Jurkat, Clone E6-1 (cell line): Measurements from ENCODE around the gene FGF7.
"Not testable (repeated sequence)": the region's sequence is repeated elsewhere in the genome, so short reads cannot be mapped to it uniquely, and the experiment has no call there.

Source experiments
- DNase-seq: peaks from one replicate; pipeline ENCODE4 v3.0.0-alpha.2; 2011; ENCODE audit warnings: low read depth, low spot score
- H3K4me3 ChIP-seq: 2 replicates; pipeline ENCODE4 v1.5.1; 2011; ENCODE audit warnings: mild to moderate bottlenecking, low read length, control low read depth, moderate library complexity

The FGF7 gene

DNA sequence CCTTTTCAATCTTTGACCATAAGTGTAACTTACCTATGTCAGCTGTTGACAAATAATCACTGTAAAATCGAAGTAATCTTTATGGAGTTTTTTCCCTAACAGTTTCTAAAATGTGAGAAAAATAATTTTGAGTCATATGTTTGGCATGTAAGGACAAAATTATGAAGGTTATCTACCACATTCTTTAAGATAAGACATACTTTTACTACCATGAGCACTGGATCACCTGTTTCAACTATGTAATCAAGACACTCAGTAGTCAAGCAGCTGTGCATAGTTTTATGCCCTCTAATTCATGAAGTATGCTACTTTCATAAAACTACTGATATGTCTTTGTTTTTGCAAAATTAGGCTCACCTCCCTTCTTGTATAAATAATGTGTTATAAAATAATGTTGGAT, 12.1 kb downstream of the FGF7 start:
- no peak for DNase-seq
- no peak overlapping the region for H3K4me3 ChIP-seq

- no peak for DNase-seq
- H3K4me3 ChIP-seq = no peak overlapping the region
Measured at GRCh38 chr15:49436751-49437150, 13.7 kb downstream of the FGF7 start.

DNA sequence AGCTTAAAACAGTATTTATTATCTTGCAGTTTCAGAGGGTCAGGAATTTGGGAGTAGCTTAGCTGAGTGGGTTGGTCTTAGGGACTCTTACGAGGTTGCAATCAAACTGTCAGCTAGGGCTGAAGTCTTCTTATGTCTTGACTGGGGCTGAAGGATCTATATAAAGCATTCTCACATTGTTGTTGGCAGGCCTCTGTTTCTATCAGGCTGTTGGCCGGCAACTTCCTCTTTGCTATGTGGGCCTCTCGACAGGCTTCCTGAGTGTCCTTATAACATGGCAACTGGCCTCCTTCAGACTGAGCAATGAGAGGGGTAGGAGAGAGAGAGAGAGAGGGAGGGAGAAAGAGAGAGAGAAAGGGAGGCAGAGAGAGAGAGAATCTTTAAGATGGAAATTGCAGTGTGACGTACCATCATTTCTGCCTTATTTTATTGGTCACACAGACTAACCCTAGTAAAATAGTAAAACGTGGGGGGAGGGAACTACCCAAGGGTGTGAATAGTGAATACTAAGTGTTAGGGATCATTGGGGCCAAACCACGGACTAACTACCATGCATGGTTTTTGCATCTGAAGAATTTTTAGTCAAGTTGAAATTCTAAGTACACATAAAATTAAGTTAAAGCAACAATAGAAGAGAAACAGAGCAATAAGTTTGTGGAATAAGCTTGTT, 16.1 kb downstream of the FGF7 start:
- no peak overlapping the region for H3K4me3 ChIP-seq
- no peak for DNase-seq

DNA sequence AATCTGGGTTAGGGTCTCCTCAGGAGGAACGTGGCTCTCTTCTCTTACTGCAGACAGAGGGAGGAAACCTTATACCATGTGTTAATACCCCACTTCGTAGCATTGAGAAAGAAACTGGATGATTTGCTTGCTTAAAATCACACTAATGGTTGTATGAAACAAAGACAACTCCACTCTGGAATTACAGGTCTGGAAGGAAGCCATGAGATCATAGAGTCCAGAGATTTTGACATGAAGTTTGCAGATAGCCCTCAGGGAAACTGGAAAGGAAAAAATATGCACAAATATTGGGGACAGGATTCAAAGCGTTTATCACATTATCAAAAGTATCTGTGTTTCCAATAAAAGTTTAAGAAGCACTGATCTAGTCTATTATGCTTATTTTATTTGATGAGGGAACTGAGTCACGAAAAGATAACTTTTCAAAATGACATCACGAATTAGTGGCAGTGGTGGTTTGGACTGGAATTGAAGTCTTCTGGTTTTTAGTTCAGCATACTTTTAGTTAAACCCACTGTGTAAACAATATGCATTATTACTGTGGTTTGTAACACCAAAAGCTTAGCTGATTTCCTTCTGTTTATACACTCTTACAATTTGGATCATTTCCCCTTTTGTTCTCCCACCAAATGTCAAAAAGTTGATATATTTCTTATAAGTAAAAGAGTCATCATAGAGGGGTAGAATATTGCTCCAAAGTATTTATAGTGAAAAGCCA, 16.8 kb downstream of the FGF7 start:
- H3K4me3 ChIP-seq = no peak overlapping the region
- DNase-seq = no peak

DNA sequence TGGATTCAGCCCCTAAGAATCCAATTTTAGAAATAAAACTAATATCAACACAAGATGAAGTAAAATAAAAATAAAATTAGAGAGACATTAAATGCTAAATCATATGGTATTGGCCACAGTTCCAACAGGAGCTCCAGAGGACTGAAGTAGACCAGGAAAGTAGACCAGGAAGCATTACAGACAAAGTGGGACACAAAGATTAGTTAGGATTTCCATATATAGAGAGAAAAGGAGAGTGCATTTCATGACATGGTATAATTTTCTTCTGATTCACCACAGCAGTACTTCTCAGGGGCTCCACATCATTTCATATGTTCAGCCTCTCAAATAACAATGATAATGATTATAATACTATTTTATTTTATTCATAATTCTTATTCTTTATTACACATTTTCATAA, 18.3 kb downstream of the FGF7 start:
- no peak overlapping the region for H3K4me3 ChIP-seq
- DNase-seq = no peak

GRCh38 chr15:49441816-49442215, 18.8 kb downstream of the FGF7 start:
- no peak overlapping the region for H3K4me3 ChIP-seq
- no peak for DNase-seq

GRCh38 chr15:49452595-49452994, 29.6 kb downstream of the FGF7 start:
- no peak overlapping the region for H3K4me3 ChIP-seq

GRCh38 chr15:49456166-49456565, 33.1 kb downstream of the FGF7 start:
- no peak for DNase-seq
- H3K4me3 ChIP-seq = no peak overlapping the region

More at GRCh38 chr15:49452595-49452994, 29.6 kb downstream of the FGF7 start:
- no peak for DNase-seq

DNA sequence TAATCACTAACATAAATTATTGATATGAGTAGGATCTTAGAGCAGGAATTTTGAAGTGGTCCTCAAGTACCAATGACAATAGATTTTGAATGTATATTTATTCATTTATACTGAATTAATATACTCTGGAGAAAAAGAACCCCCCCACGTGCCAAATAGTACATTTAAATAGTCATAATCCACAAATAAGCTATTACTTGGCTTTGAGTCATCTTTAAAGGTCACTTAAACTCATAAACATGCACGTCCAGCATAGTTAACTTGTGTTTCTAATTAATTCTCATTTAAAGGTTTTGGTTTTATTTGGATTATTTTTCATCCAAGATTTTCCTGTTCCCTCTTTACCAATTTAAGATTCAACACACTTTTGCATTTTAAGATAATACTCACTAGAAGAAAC, 35.1 kb downstream of the FGF7 start:
- no peak for DNase-seq
- H3K4me3 ChIP-seq = no peak overlapping the region

GRCh38 chr15:49460411-49460941, 37.4 kb downstream of the FGF7 start:
- no peak for DNase-seq
- H3K4me3 ChIP-seq = no peak overlapping the region

- no peak overlapping the region for H3K4me3 ChIP-seq
- DNase-seq = no peak
Measured at GRCh38 chr15:49462232-49462844, 39.3 kb downstream of the FGF7 start.

DNA sequence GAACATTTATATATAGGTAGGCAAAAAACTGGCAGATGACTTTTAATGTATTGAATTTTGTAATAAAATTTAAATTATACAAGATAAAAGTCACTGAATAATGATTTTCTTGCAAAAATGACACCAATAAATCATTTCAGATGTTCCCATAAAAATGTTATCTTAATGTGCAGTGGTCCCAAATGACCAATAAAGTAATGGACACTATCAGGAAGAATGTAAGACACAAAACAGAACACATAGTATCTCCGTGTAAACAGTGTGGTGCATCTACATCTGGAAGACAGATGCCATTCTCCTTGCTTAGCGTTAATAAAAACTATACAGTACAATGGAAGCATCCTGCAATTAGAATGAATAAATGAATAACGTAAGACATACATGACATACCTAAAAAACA, 41.5 kb downstream of the FGF7 start:
- no peak for DNase-seq
- no peak overlapping the region for H3K4me3 ChIP-seq

DNA sequence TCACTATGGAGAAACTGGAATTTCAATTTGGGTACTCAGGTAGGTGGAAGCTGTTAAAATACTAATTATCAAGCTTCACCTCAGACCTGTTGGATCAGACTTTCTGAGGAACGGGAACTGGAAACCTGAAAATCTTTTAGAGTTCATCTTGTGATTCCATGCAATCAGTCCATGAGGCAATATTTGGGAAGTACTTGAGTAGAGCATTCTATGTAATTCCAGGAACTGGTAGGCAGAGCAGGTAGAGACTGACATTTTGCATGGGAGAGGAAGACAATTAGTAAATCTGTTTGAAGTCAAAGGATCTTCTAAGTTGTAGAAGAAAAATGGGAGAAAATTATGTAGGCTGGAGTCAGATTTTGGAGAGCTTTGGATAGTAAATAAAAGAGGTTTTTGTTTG, 43.1 kb downstream of the FGF7 start:
- H3K4me3 ChIP-seq = no peak overlapping the region
- no peak for DNase-seq

DNA sequence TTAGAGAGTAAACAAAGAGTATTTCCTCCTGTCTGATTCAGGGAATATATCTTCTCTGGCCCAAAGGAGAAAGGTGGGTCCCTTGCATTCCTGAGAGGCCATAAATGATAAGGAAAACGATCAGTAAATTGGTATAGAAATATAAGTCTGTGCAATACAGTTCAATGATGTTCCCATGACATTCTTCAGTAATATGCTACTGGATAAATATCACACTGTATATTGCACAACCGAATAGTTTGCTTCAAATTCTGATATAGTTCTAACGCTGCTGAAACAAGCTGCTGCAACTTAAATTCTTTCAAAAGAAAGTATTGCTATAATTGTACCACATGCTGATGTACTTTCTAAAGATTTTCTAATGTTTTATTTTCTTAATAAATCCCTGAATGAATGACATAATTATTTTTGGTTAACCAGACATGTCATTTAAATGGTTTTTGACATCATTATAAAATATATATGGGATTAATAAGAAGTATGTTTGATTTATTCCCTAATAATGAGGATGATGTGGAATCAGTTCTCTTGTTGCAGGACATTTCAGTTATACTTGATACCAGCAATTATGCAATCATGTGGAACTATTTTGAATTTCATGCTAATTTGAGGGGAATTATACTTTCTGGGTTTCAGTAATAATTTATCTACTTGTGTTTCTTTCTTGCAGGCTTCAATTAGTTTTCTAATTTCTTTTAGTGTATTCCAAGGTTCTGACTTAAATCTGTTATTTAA, 44.9 kb downstream of the FGF7 start:
- no peak overlapping the region for H3K4me3 ChIP-seq
- DNase-seq = no peak

DNA sequence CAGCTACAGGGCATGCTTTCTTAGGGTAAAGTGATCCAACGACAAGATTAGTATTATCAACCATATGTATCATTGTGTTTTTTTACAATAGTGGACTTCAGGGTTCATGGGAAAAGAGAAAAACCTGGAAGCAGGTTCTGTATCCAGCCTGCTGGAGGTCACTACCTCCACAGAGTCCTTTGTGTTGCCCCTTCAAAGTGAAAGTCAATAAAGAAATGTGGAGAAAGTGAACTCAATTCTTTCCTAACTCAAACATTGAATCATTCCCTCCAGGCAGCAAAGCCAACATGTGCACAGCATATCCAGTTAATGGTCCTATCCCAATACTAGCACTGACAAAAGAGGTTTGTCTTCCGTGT, 45.4 kb downstream of the FGF7 start:
- no peak for DNase-seq
- no peak overlapping the region for H3K4me3 ChIP-seq

GRCh38 chr15:49471248-49471647, 48.2 kb downstream of the FGF7 start:
- H3K4me3 ChIP-seq = not testable (repeated sequence)
- DNase-seq = peak; percentile 2

DNA sequence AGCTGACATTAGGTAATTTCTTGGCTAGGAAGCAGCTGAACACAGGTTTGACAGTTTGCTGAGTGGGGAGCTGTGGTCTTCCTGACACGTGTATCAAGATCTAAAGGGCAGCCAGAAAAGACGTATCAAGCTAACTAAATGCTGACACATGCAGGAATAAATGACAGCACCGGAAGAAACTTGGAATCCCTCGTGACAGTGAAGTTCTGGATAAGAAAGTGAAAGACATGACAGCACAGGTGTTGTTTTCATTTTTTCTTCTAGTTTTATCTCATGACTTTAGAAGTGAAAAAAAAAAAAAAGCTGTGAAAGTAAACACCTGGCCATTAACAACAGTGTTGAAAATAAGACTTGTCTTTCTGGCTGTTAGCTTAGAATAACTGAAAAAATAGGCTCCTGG, 48.7 kb downstream of the FGF7 start:
- peak; percentile 5 for DNase-seq
- H3K4me3 ChIP-seq = no peak overlapping the region

- H3K4me3 ChIP-seq = no peak overlapping the region
- DNase-seq = no peak
Measured at GRCh38 chr15:49472338-49472737, 49.3 kb downstream of the FGF7 start.

DNA sequence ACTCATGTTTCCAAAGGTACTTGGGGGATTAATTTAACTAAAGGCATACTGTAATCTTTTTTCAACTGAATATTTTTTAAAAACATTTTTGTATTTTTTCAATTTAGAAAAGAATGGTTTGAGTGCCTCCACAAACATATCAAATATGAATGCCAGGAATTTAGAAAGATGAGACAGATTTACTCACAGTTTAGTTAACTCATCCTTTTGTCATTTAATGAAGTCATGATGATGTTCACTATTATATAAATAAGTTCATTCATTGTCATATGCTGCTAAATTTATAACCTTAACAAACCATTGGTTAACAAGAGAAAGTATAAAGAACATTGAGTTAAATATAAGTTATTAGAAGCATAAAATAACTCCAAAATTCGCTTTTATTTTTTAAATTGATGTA, 50.0 kb downstream of the FGF7 start:
- H3K4me3 ChIP-seq = no peak overlapping the region
- no peak for DNase-seq

DNA sequence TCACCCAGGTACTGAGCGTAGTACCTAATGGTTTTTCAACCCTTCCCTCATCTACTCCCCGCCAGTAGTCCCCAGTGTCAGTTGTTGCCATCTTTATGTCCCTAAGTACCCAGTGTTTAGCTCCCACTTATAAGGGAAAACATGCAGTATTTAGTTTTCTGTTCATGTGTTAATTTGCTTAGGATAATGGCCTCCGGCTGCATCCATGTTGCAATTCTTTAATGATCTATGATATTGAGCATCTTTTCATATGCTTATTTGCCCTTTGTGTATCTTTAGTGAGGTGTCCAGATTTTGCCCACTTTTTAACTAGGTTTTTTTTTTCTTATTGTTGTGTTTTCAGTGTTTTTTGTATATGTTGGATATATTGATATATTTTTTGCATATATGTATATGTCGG, 55.0 kb downstream of the FGF7 start:
- not testable (repeated sequence) for DNase-seq, H3K4me3 ChIP-seq
